Ascending aorta (tissue), 2 donors: ENCODE data around the gene FAM174C. TPM values are rescaled to one million over a fixed set of nuclear protein-coding genes. Genes with fewer than 3 reads are reported as not detected.
A peak's percentile ranks its signal among the peaks of the same experiment; 100 is the strongest.
"Not testable (repeated sequence)": the region's sequence is repeated elsewhere in the genome, so short reads cannot be mapped to it uniquely, and the experiment has no call there.

Experiments used
- DNase-seq, 2 donors: peaks; one replicate each; pipeline ENCODE4 v3.0.0-alpha.2; 2019; ENCODE audit warnings: low spot score in 2 of 2
- H3K27ac ChIP-seq, 2 donors: fragments of 200-600 bp; sonication (generic); one replicate each; pipeline ENCODE4 v1.5.1; 2016 to 2017; ENCODE audit warnings: mild to moderate bottlenecking in 1 of 2
- H3K27me3 ChIP-seq: fragments of 200-600 bp; sonication (generic); one replicate; pipeline ENCODE4 v1.5.1; 2017
- H3K36me3 ChIP-seq, 2 donors: fragments of 200-600 bp; sonication (generic); one replicate each; pipeline ENCODE4 v1.5.1; 2016
- H3K4me1 ChIP-seq, 2 donors: fragments of 200-600 bp; sonication (generic); one replicate each; pipeline ENCODE4 v1.5.1; 2016 to 2017; ENCODE audit warnings: mild to moderate bottlenecking in 1 of 2
- H3K4me3 ChIP-seq, 2 donors: fragments of 200-600 bp; sonication (generic); one replicate each; pipeline ENCODE4 v1.5.1; 2016 to 2017; ENCODE audit warnings: mild to moderate bottlenecking in 1 of 2
- H3K9me3 ChIP-seq, 2 donors: fragments of 200-600 bp; sonication (generic); one replicate each; pipeline ENCODE4 v1.5.1; 2016
- intact Hi-C: fragments of 100-400 bp; cut with DNase I; formaldehyde crosslinking; loops from one replicate; pipeline ENCODE4 v1.15.1; 2023
- total RNA-seq: library from RNA; depleted of rRNA; stranded (reverse); fragments of >200 nt; gene quantifications from one replicate; pipeline ENCODE4 v1.1.0, GENCODE V29; 2016
- TF ChIP-seq, protein P1 (sequence below), 3 experiments: fragments of 200-600 bp in 2 of 3; fragments of 450-650 bp in 1 of 3; sonication (generic) in 2 of 3; IDR thresholded peaks; one replicate each; pipeline ENCODE4 v1.5.1; 2016 to 2019; ENCODE audit warnings: antibody characterized with exemption in 3 of 3, mild to moderate bottlenecking in 1 of 3, moderate library complexity in 1 of 3

Gene FAM174C
- total RNA-seq, 1 donor from 2014 or later, result 156 TPM

DNA sequence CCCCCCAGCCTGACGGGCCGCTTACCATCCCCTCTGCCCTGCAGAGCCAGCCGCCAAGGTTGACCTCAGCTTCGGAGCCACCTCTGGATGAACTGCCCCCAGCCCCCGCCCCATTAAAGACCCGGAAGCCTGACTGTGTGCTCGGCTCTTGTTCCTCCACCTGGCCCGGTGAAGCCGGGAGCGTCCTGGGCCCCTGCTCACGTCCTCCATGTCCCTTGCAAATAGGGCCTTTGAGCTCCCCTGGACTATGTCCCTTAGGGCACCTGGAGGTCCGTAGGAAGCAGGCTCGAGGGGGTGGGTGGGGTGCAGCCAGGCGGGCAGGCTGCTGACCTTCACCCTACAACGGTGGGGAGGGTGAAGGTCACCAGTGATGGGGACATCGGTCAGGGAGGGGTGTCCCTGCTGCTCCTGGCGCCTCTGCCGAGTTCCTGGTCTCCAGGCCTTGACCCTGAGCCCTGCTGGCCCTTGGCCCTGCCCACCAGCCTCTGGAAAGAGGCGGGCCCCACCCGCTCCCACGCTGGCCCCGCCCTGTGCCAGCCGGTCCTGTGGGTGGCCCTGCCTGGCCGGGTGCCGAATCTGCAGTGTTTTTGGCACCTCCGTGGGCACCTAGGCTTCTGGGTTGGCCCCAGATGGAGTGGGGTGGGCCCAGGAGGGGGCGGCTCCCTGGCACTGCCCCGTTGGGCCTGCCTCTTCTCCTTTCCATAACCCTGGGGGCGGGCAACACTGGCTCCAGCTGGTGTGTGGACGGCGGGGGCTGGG lies 30.5 kb upstream of the FAM174C start:
- H3K4me3 ChIP-seq, result peak overlapping the region; percentile 14 to 49
- peaks cover 39 to 64% of the 10 kb centered on the region in 2 donors for H3K4me1 ChIP-seq

DNA sequence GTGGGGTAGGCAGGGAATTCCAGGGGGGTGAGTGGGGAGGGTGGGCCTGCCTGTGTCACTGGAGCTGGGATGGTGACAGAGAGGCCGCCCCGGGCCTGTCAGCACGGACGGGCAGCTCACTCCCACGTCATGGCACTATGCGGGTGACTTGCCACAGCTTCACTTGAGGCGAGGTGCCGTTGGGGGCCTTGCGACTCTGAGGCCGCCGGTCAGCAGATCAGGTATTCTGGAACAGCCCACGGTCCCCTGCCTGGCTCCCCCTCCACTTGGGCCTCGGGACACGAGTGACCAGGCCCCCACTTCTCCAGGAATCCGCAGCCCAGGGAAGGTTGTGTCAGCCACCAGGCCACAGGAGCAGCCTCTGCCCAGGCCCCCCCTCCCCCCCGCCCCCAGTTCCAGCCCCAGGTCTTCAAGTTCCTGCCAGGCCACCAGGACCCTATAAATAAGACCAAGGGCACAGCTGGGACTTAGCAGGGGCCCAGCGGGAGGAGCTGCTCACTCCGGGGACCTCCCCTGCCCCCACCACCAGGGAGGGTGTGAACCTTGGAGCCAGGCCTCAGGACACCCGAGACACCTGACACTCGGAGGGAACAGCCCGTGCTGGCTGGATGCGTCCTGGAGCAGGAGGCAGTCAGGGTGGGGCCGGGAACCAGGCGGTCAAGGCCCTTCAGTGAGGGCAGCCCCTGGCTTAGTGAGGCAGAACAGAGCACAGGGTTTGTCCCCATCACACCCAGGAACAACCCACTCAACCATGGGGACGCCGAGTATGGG lies 29.7 kb upstream of the FAM174C start:
- intact Hi-C loops, result loop anchor here (10.0 kb wide), 1 partner anchor 321 kb away; the partner anchor contains the start of gene ARID3A
- H3K9me3 ChIP-seq, result no peaks in the 10 kb centered on the region
- peak overlapping the region; percentile 14 to 49 for H3K4me3 ChIP-seq
- DNase-seq, result peak in 1 of 2 donors; percentile 80
- TF ChIP-seq, protein P1, sequence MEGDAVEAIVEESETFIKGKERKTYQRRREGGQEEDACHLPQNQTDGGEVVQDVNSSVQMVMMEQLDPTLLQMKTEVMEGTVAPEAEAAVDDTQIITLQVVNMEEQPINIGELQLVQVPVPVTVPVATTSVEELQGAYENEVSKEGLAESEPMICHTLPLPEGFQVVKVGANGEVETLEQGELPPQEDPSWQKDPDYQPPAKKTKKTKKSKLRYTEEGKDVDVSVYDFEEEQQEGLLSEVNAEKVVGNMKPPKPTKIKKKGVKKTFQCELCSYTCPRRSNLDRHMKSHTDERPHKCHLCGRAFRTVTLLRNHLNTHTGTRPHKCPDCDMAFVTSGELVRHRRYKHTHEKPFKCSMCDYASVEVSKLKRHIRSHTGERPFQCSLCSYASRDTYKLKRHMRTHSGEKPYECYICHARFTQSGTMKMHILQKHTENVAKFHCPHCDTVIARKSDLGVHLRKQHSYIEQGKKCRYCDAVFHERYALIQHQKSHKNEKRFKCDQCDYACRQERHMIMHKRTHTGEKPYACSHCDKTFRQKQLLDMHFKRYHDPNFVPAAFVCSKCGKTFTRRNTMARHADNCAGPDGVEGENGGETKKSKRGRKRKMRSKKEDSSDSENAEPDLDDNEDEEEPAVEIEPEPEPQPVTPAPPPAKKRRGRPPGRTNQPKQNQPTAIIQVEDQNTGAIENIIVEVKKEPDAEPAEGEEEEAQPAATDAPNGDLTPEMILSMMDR (IDR thresholded peaks at IDR 0.05), result no peak
- peaks cover 38 to 61% of the 10 kb centered on the region in 2 donors for H3K4me1 ChIP-seq
- no peaks in the 10 kb centered on the region for H3K27me3 ChIP-seq
- peak overlapping the region; percentile 85 to 92 for H3K27ac ChIP-seq
- peaks cover 0 to 4% of the 10 kb centered on the region in 2 donors for H3K36me3 ChIP-seq

More for the DNA sequence above, 30.5 kb upstream of the FAM174C start:
- no peak for DNase-seq
- Histone ChIP-seq H3K27me3 (no peaks in the 10 kb centered on the region), H3K36me3 (peaks cover 0 to 1% of the 10 kb centered on the region in 2 donors), H3K9me3 (no peaks in the 10 kb centered on the region), H3K27ac (peak overlapping the region; percentile 85 to 92)
- intact Hi-C loops, result loop anchor here (1.0 to 10.0 kb wide), 3 partner anchors 22 to 320 kb away; partner anchors contain the start of genes ARID3A and CNN2
- TF ChIP-seq, protein P1 (IDR thresholded peaks at IDR 0.05), result no peak

DNA sequence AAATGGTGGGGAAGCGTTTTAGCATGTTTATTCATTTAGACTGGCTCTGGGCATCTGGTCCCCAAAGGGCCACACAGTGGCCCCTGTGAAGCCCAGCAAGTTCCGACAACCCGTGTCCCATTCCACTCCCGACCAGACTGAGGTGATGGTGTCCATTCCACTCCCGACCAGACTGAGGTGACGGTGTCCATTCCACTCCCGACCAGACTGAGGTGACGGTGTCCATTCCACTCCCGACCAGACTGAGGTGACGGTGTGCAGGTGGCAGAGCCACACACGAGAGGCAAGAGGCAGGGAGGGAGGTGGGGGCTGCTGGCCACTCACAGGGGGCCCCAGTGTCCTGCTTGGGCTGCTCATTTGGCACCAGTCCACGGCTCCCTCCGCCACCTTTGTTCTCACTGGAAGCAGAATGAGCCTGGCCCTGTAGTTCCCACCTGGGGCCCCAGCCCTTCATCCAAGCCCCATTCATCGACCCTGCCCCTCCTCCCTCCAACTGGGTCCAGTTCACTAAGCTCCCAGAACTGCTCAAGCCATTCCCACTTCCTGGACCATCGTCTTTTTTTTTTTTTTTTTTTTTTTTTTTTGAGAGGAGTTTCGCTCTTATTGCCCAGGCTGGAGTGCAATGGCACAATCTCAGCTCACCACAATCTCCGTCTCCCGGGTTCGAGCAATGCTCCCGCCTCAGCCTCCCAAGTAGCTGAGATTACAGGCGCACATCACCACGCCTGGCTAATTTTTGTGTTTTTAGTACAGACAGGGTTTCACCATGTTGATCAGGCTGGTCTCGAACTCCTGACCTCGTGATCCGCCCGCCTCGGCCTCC lies 28.9 kb upstream of the FAM174C start:
- Histone ChIP-seq H3K4me1 (peaks cover 32 to 54% of the 10 kb centered on the region in 2 donors), H3K36me3 (peaks cover 1 to 10% of the 10 kb centered on the region in 2 donors), H3K27ac (peak overlapping the region; percentile 85 to 92)
- H3K27me3 ChIP-seq, H3K4me3 ChIP-seq, H3K9me3 ChIP-seq, DNase-seq: not testable (repeated sequence)
- intact Hi-C loops, result loop anchor here (10.0 kb wide), 1 partner anchor 322 kb away; the partner anchor contains the start of gene ARID3A

DNA sequence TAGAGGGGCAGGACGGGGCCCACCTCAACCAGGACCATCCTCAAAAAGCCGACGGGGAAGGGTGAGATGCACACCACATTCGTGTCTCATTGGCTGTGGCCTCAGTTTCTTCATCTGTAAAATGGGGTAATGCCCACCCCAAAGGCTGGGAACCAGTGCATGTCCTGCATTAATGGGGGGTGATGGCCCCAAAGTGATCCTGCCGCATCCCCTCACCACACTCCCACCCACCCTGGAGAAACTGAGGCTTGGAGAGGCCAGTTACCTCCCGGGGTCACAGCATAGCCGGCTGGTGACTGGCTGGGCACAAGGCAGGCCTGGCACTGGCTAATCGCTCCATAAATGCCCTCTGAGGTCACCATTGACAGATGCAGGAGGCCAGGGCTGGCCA lies 27.6 kb upstream of the FAM174C start:
- H3K27me3 ChIP-seq, result no peaks in the 10 kb centered on the region
- TF ChIP-seq, protein P1 (IDR thresholded peaks at IDR 0.05), result no peak
- H3K4me3 ChIP-seq, result peak overlapping the region; percentile 67 to 95
- DNase-seq, result no peak
- peaks cover 31 to 50% of the 10 kb centered on the region in 2 donors for H3K4me1 ChIP-seq
- intact Hi-C loops, result loop anchor here (1.0 to 10.0 kb wide), 2 partner anchors 19 to 323 kb away; partner anchors contain the start of gene ARID3A
- H3K9me3 ChIP-seq, result no peaks in the 10 kb centered on the region
- H3K27ac ChIP-seq, result peak overlapping the region; percentile 92 to 99
- peaks cover 6 to 15% of the 10 kb centered on the region in 2 donors for H3K36me3 ChIP-seq

DNA sequence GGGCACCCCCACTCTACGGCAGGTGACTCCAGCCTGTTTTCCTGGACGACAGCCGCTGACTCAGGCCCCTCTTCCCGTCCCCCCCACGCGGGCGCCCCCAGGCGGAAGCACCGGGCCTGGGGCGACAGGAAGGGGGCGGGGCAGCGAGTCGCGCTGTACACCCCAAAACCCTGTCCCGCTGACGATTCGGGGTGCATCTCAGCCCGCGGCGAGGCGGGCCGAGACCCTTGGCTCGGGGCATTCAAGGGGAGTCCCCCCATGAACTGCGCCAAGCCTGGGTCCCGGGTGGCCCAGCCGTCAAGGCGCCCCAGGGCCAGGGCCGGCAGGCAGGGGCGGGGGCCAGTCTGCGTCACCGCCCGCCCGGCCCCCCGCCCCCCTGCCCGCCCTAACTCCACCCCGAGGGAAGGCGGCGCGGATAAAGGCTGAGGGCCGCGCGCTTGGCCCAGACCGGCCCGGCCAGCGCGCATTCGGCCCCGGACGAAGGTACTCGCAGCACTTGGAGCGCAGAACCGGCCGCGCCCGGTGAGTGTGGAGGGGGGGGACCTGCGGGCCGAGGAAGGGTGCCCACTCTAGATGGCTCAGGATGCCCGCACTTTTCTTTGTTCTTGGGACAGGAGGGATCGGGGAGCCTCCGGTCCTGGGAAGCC lies 27.1 kb upstream of the FAM174C start, which contains the start of gene MIDN:
TSS of gene MIDN (plus strand) at position 445 of the 647 bp plus-strand sequence. CDS start 1,714 bp downstream, outside the sequence.
- peak; percentile 75 to 92 for DNase-seq
- TF ChIP-seq, protein P1 (IDR thresholded peaks at IDR 0.05), result peak in 2 of 3 experiments; percentile 41 to 48
- peaks cover 6 to 15% of the 10 kb centered on the region in 2 donors for H3K36me3 ChIP-seq
- H3K27ac ChIP-seq, result peak within 1 kb of the TSS; percentile 92 to 99
- peak within 1 kb of the TSS; percentile 67 to 95 for H3K4me3 ChIP-seq
- H3K9me3 ChIP-seq, result no peaks in the 10 kb centered on the region
- peaks cover 28 to 45% of the 10 kb centered on the region in 2 donors for H3K4me1 ChIP-seq
- intact Hi-C loops, result loop anchor here (1.0 to 10.0 kb wide), 2 partner anchors 18 to 323 kb away; partner anchors contain the start of gene ARID3A
- H3K27me3 ChIP-seq, result no peaks in the 10 kb centered on the region
